ENCODE measurements around the gene SLC45A1.
A peak's percentile ranks its signal among the peaks of the same experiment; 100 is the strongest.
"Not testable (repeated sequence)": the region's sequence is repeated elsewhere in the genome, so short reads cannot be mapped to it uniquely, and the experiment has no call there.

SLC45A1 gene

GRCh38 chr1:8317647-8318381, at the start of gene SLC45A1:
Gene SLC45A1, plus strand, starts transcription at chr1:8318114. Its CDS starts 6,216 bp downstream, at chr1:8324330.
- DNase-seq (ENCODE audit: low read depth), result peak; percentile 76

- DNase-seq (ENCODE audit: low read depth), result no peak
These were observed 44.9 kb upstream of the SLC45A1 start for GRCh38 chr1:8273036-8273435.

- DNase-seq (ENCODE audit: low read depth), result no peak
These were observed 43.6 kb upstream of the SLC45A1 start for GRCh38 chr1:8274352-8274751.

- no peak for DNase-seq (ENCODE audit: low read depth)
These were observed 41.6 kb upstream of the SLC45A1 start for GRCh38 chr1:8276173-8276914.

- no peak for DNase-seq (ENCODE audit: low read depth)
These were observed 41.0 kb upstream of the SLC45A1 start for GRCh38 chr1:8276932-8277331.

- not testable (repeated sequence) for DNase-seq (ENCODE audit: low read depth)
These were observed 39.2 kb upstream of the SLC45A1 start for GRCh38 chr1:8278677-8279076.

GRCh38 chr1:8281843-8282509, 35.9 kb upstream of the SLC45A1 start:
- DNase-seq (ENCODE audit: low read depth), result no peak

GRCh38 chr1:8283058-8283884, 34.6 kb upstream of the SLC45A1 start:
- no peak for DNase-seq (ENCODE audit: low read depth)

- DNase-seq (ENCODE audit: low read depth), result no peak
These were observed 33.8 kb upstream of the SLC45A1 start for GRCh38 chr1:8284127-8284526.

- DNase-seq (ENCODE audit: low read depth), result no peak
These were observed 32.8 kb upstream of the SLC45A1 start for GRCh38 chr1:8285103-8285502.

GRCh38 chr1:8285965-8286364, 31.9 kb upstream of the SLC45A1 start:
- no peak for DNase-seq (ENCODE audit: low read depth)

GRCh38 chr1:8293118-8293517, 24.8 kb upstream of the SLC45A1 start:
- no peak for DNase-seq (ENCODE audit: low read depth)

GRCh38 chr1:8293641-8294169, 24.2 kb upstream of the SLC45A1 start:
- no peak for DNase-seq (ENCODE audit: low read depth)

- no peak for DNase-seq (ENCODE audit: low read depth)
These were observed 23.7 kb upstream of the SLC45A1 start for GRCh38 chr1:8294170-8294697.

- no peak for DNase-seq (ENCODE audit: low read depth)
These were observed 20.7 kb upstream of the SLC45A1 start for GRCh38 chr1:8297245-8297644.

- no peak for DNase-seq (ENCODE audit: low read depth)
These were observed 18.0 kb upstream of the SLC45A1 start for GRCh38 chr1:8299963-8300362.

- DNase-seq (ENCODE audit: low read depth), result no peak
These were observed 15.6 kb upstream of the SLC45A1 start for GRCh38 chr1:8302081-8302956.

- no peak for DNase-seq (ENCODE audit: low read depth)
These were observed 14.8 kb upstream of the SLC45A1 start for GRCh38 chr1:8303141-8303540.

GRCh38 chr1:8303876-8304275, 14.0 kb upstream of the SLC45A1 start:
- no peak for DNase-seq (ENCODE audit: low read depth)

- DNase-seq (ENCODE audit: low read depth), result no peak
These were observed 10.3 kb upstream of the SLC45A1 start for GRCh38 chr1:8307628-8308027.

Data from stimulated activated CD4-positive, alpha-beta T cell treated with anti-CD3 and anti-CD28 coated beads, Interleukin-2, amount 100 ng/mL, for 4 hours (primary cell).